ENCODE data around the gene NELL1. TPM values are rescaled to one million over a fixed set of nuclear protein-coding genes. Genes with fewer than 3 reads are reported as not detected.
"Not testable (repeated sequence)": the region's sequence is repeated elsewhere in the genome, so short reads cannot be mapped to it uniquely, and the experiment has no call there.

NELL1 gene
- total RNA-seq, 1 donor from 2014 or later: not detected

- DNase-seq: no peak
These were observed 450.0 kb downstream of the NELL1 start for GRCh38 chr11:21119411-21119810.

GRCh38 chr11:21121991-21122390 lies 452.6 kb downstream of the NELL1 start:
- DNase-seq: no peak

- DNase-seq: no peak
These were observed 453.1 kb downstream of the NELL1 start for GRCh38 chr11:21122523-21122922.

GRCh38 chr11:21132146-21132720 lies 462.8 kb downstream of the NELL1 start:
- no peak for DNase-seq

- DNase-seq: no peak
These were observed 463.9 kb downstream of the NELL1 start for GRCh38 chr11:21133244-21133643.

- no peak for DNase-seq
These were observed 464.3 kb downstream of the NELL1 start for GRCh38 chr11:21133722-21134121.

- DNase-seq: no peak
These were observed 468.4 kb downstream of the NELL1 start for GRCh38 chr11:21137803-21138202.

- not testable (repeated sequence) for DNase-seq
These were observed 472.2 kb downstream of the NELL1 start for GRCh38 chr11:21141557-21141956.

GRCh38 chr11:21142007-21142406 lies 472.6 kb downstream of the NELL1 start:
- DNase-seq: no peak

- no peak for DNase-seq
These were observed 475.1 kb downstream of the NELL1 start for GRCh38 chr11:21144531-21144930.

GRCh38 chr11:21148376-21148775 lies 479.0 kb downstream of the NELL1 start:
- DNase-seq: no peak

GRCh38 chr11:21160140-21160539 lies 490.8 kb downstream of the NELL1 start:
- DNase-seq: no peak

GRCh38 chr11:21169639-21170038 lies 500.3 kb downstream of the NELL1 start:
- no peak for DNase-seq

GRCh38 chr11:21173476-21173875 lies 504.1 kb downstream of the NELL1 start:
- DNase-seq: no peak

GRCh38 chr11:21174781-21175180 lies 505.4 kb downstream of the NELL1 start:
- DNase-seq: no peak

- no peak for DNase-seq
These were observed 508.0 kb downstream of the NELL1 start for GRCh38 chr11:21177379-21177778.

- no peak for DNase-seq
These were observed 510.4 kb downstream of the NELL1 start for GRCh38 chr11:21179770-21180169.

- DNase-seq: no peak
These were observed 510.8 kb downstream of the NELL1 start for GRCh38 chr11:21180182-21180581.

GRCh38 chr11:21185959-21186358 lies 516.6 kb downstream of the NELL1 start:
- no peak for DNase-seq

- no peak for DNase-seq
These were observed 520.8 kb downstream of the NELL1 start for GRCh38 chr11:21190181-21190580.

- DNase-seq: no peak
These were observed 526.6 kb downstream of the NELL1 start for GRCh38 chr11:21195995-21196394.

- DNase-seq: no peak
These were observed 529.1 kb downstream of the NELL1 start for GRCh38 chr11:21198498-21198897.

- DNase-seq: no peak
These were observed 535.8 kb downstream of the NELL1 start for GRCh38 chr11:21205205-21205604.

- DNase-seq: no peak
These were observed 556.5 kb downstream of the NELL1 start for GRCh38 chr11:21225860-21226259.

- DNase-seq: no peak
These were observed 559.8 kb downstream of the NELL1 start for GRCh38 chr11:21229224-21229623.

Data from dermis blood vessel endothelial cell (primary cell).